ENCODE measurements around the gene GSS.

DNA sequence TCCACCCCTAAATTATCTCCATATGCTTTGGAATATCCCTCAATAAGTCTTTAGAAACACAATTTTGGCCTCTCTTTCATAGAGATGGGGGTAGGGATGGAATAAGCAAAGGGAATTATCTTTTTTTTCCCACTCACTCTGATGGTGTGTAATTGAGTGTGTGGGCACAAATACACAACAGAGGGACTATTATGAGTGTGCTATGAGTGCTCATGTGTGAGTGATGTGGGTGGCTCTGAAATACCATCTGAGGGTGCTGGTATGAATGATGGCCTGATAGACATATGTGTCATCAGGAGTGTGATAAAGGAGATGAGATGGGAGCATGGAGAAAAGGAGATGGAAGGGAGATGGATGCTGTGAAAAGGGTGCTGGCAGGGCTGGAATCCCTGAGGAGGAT lies 35.6 kb downstream of the GSS start:
- TF ChIP-seq CTCF (IDR thresholded peaks at IDR 0.05; ENCODE audit: insufficient read depth, low read length), result no peak
- TF ChIP-seq POLR2AphosphoS5 (IDR thresholded peaks at IDR 0.05; ENCODE audit: low read depth), result no peak
- TF ChIP-seq GABPA (IDR thresholded peaks at IDR 0.05; ENCODE audit: low read depth), result no peak
- no peak for TF ChIP-seq SPI1 (IDR thresholded peaks at IDR 0.05; ENCODE audit: borderline replicate concordance, low read depth)
- TF ChIP-seq, protein P1, sequence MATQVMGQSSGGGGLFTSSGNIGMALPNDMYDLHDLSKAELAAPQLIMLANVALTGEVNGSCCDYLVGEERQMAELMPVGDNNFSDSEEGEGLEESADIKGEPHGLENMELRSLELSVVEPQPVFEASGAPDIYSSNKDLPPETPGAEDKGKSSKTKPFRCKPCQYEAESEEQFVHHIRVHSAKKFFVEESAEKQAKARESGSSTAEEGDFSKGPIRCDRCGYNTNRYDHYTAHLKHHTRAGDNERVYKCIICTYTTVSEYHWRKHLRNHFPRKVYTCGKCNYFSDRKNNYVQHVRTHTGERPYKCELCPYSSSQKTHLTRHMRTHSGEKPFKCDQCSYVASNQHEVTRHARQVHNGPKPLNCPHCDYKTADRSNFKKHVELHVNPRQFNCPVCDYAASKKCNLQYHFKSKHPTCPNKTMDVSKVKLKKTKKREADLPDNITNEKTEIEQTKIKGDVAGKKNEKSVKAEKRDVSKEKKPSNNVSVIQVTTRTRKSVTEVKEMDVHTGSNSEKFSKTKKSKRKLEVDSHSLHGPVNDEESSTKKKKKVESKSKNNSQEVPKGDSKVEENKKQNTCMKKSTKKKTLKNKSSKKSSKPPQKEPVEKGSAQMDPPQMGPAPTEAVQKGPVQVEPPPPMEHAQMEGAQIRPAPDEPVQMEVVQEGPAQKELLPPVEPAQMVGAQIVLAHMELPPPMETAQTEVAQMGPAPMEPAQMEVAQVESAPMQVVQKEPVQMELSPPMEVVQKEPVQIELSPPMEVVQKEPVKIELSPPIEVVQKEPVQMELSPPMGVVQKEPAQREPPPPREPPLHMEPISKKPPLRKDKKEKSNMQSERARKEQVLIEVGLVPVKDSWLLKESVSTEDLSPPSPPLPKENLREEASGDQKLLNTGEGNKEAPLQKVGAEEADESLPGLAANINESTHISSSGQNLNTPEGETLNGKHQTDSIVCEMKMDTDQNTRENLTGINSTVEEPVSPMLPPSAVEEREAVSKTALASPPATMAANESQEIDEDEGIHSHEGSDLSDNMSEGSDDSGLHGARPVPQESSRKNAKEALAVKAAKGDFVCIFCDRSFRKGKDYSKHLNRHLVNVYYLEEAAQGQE (IDR thresholded peaks at IDR 0.05; ENCODE audit: insufficient replicate concordance, low read depth), result no peak
